Measurements from ENCODE around the gene CEP135.
"Not testable (repeated sequence)": the region's sequence is repeated elsewhere in the genome, so short reads cannot be mapped to it uniquely, and the experiment has no call there.

Gene CEP135

GRCh38 chr4:56040842-56041241 lies 92.1 kb downstream of the CEP135 start:
- no peak for DNase-seq

GRCh38 chr4:56042225-56042624 lies 93.5 kb downstream of the CEP135 start:
- no peak for DNase-seq

DNA sequence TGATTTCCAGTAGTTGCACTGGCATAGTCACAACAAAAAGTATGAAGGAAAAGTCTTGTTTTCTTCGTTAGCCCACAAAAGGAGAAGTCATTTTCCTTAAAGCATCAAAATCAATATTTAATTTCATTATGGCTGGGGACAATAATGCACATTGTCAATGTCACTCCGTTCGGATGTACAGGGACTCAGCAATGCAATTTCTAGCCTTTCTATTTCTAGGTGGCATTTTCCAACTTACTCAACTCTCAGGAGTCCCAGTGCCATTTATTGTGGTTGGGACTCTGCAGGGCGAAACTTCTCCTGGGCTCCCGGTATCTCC lies 99.6 kb downstream of the CEP135 start:
- DNase-seq: no peak

GRCh38 chr4:56048702-56049431 lies 100.1 kb downstream of the CEP135 start:
- peak; percentile 14 for DNase-seq

DNA sequence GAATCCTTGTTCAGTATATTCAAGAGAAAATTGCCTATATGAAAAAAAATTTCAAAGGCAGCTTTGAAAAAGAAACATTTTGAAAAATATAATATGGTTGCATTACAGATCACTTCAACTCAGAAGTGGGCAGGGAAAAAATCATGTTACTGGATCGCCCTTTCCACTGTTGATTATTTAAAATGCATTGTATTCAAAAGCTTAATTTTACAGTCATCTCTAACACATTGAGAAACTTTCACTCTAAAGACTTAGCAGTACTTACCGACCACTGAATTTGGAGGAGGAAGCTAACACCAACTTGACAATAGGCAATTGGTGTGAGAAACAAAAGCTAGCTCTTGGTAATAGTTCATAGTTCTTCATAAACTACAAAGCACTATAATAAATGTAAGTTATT lies 101.9 kb downstream of the CEP135 start:
- no peak for DNase-seq

DNA sequence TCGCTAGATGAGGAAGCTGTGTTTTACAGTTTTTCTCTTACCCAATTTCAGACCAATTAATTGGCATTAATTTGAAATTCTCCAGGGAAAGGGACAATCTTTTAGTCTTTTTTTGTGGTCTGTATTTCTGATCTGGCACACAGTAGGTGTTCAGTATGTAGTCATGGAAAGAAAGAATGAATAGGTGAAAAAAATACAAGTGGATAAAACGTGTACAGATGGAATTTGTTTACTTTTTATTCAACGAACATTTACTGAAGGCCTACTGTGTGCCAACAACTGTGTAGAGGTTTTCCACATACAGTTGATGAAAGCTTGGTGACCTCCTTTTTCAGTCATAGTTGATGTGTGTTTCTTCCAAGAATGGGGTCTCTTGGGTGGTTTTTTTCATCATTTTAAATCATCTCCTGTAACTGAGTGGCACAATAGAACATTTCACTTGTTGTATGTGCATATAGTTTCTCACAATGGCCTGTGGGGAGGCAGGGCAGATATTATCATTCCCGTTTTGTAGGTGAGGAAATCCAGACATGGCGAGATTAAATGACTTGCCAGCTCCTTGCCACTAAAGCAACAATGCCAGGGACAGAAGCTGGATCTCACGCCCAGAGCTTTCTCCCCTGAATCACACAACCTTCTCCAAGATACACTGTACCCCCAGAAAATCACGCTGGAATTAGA lies 102.4 kb downstream of the CEP135 start:
- DNase-seq: no peak

- DNase-seq: no peak
Measured at GRCh38 chr4:56051710-56052075, 102.9 kb downstream of the CEP135 start.

GRCh38 chr4:56052481-56052880 lies 103.7 kb downstream of the CEP135 start:
- DNase-seq: no peak

DNA sequence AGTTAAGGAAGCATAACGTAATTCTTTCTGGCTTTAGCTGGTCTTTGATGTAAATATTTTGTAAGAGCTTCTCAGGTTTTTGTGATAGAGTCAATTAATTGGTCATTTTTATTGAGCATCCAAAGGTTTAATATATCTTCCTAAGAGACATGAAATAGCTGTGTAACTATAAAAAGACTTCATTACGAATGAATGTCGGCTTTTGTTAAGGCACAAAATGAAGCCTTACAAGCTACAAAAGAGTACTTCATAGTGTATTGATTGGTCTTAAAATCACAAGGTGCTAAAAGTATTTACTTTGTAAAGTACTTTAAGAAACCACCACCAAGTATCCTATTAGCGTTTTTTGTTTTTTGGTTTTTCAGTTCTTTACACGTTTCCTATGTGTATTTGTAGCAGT lies 104.2 kb downstream of the CEP135 start:
- no peak for DNase-seq

DNA sequence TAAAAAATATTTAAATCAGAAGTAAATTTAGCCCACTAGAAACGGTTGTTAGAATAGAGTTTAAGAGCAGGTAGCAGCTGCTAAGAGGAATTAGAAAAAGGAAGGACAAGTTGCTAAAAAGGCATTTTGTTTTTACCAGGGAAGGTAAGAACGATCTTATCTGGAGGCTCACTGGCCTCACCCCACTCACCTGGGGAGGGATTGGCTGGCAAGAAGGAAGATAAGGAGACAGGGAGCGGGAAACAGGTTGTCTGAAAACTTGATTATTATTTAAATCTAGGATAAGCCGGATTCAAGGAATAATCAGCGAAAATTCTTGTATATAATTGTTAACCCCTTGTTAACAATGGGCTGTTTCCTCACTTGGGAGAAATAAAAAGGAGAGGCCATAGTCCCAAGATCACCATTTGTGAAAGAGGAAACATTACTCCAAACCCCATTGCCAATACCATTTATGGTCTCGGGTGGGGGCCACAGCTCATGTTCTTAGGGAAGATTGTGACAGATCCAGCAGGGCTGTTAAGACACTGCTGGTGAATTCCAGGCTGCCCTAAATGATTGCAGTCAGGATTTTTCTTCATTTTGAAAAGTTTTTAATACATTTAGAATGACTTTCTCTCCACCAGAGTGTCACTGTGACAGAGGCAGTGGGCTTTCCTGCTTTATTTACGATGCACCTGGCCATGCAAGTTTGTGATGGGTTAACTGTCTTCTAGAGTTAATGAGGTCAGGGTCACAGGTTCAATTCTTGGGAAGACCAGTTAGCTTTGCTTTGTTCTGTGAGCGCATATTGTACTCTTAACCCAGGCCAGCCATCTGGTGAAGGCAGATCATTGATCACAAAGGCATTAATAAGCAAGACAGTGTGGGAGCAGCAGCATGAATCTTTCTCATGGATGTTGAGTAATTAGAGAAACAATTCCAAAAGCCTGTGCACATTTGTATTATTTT lies 106.6 kb downstream of the CEP135 start:
- no peak for DNase-seq

DNA sequence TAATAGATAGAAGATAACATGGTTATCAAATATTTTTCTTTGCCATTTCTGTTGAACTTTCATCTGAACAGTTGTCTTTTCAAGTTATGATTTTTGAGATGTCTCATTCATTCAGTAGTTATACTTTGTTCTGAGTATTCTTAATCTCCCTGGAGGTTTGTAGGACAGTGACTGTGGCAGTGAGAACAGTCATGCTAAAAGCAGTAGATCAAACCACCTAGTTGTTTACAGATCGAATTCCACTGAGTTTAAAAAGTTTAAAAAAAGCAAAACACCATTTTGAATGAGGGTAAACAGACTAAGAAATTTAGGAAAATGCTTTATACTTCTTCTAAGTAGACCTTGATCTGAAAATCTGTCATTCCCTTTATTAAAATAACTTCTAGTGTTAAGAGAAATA lies 107.2 kb downstream of the CEP135 start:
- DNase-seq: no peak

DNA sequence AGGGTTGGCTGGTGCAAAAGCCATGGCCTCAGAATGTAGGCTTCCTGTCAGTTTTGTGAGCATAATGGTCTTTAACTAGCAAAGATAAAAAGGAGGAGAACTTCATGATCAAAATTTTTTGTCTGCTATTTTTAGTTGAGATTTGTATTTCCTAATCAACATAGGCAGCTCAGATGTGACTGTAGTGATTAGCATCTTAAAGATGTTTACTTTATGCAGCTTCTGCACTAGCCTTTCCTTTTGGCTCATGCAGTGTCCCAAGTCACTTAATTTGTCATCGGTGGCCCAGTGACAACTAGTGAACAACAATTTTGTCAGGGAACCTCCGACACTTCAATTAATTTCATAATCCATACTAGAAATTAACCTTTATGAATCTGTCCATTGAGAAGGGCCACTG lies 109.8 kb downstream of the CEP135 start:
- no peak for DNase-seq

GRCh38 chr4:56060036-56060435 lies 111.3 kb downstream of the CEP135 start:
- no peak for DNase-seq

- DNase-seq: no peak
Measured at GRCh38 chr4:56062106-56062505, 113.4 kb downstream of the CEP135 start.

DNA sequence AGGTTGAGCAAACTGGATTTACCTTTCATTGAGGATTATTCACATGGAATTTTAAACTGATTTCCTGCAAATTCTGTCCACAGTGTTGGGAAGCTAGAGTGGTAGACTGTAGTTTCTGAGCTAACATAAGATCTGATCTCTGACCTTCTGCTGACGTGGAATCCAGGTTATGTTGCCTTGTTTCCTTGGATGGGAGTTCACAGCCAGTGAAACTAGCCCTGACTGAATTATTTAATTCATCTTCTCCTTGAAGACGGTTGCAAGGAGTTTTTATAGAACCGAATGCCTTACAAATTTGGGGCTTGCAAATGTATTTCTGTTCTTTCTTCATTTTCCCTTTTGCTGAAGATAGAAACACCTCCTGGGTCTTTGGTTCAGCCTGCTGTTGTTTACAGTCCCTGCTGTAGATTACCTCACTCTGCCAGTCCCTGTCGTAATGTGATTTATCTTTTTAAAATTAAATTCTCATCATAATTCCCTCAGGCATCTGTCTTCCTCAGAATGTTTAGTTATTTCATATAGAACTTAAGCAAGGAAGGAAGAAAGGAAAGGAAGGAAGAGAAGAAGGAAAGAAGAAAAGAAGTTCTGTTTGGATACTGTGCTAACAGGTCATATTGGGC lies 113.9 kb downstream of the CEP135 start:
- DNase-seq: no peak

DNA sequence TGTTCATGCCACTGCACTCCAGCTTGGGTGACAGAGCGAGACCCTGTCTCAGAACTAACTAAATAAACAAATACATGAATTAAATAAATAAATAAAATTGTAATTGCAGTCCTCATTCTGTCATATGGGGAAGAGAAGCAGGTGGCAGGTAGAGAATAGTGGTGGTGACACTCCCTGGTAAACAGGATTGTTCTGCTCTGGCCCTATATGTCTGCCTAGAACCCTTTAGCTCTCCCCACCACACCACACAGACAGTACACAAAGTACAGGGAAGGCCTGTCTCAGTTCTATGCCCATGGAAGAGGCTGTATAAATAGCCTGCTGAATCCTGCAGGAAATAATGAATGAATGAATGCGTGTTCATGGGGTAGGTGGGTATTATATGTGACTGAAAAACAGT lies 117.7 kb downstream of the CEP135 start:
- DNase-seq: no peak

GRCh38 chr4:56067826-56068225 lies 119.1 kb downstream of the CEP135 start:
- no peak for DNase-seq

GRCh38 chr4:56072730-56073129 lies 124.0 kb downstream of the CEP135 start:
- DNase-seq: not testable (repeated sequence)

- DNase-seq: no peak
Measured at GRCh38 chr4:56077676-56078075, 128.9 kb downstream of the CEP135 start.

- no peak for DNase-seq
Measured at GRCh38 chr4:56078866-56079265, 130.1 kb downstream of the CEP135 start.

- no peak for DNase-seq
Measured at GRCh38 chr4:56080384-56080783, 131.6 kb downstream of the CEP135 start.

- no peak for DNase-seq
Measured at GRCh38 chr4:56082829-56083228, 134.1 kb downstream of the CEP135 start.

Data from activated gamma-delta T cell (primary cell).